Measurements from ENCODE around the gene NR0B2.
"Not testable (repeated sequence)": the region's sequence is repeated elsewhere in the genome, so short reads cannot be mapped to it uniquely, and the experiment has no call there.

The NR0B2 gene, protein sequence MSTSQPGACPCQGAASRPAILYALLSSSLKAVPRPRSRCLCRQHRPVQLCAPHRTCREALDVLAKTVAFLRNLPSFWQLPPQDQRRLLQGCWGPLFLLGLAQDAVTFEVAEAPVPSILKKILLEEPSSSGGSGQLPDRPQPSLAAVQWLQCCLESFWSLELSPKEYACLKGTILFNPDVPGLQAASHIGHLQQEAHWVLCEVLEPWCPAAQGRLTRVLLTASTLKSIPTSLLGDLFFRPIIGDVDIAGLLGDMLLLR

GRCh38 chr1:26913754-26914619 lies at the start of gene NR0B2:
Gene NR0B2, minus strand, starts transcription at chr1:26913975. Its CDS starts 35 bp downstream, at chr1:26913940.
- no peak for DNase-seq

DNA sequence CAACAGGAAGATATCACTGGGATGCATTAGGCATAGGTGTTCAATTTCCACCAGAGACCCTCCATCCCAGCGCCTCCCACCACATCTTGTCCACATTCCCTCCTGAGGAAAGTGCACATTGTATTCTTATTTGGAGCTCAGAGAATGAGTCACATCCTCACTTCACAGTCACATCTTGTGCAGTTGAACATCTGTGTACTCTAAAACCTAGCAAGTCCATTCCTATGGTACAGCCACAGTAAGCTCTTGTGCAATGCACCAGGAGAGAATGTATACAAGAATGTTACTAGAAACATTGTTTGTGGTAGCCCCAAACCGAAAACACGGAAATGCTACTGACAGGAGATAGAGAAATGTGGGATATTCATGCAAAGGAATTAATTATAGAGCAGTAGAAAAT lies 48.1 kb upstream of the NR0B2 start:
- DNase-seq, result no peak

DNA sequence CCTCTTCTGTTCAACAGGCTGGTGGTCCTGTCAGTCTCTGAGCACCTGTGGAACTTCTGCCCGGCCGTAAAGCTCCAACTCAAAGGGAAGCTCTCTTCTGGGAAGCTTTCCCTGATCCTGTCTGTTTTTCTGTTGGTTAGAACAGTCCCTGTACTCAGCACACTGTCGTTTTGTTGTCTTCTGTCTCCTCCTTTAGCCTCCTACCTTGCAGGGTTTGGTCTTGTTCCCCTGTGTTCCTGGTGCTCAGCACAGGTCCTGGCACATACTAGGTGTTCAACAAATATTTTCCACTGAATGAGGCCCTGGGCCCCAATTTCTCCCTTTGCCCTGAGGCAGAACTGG lies 46.8 kb upstream of the NR0B2 start:
- DNase-seq, result no peak

GRCh38 chr1:26959722-26960624 lies 46.2 kb upstream of the NR0B2 start, which contains the start of gene KDF1:
Gene KDF1, minus strand, starts transcription at chr1:26960468. Its CDS starts 8,088 bp downstream, at chr1:26952380.
- DNase-seq, result no peak

DNA sequence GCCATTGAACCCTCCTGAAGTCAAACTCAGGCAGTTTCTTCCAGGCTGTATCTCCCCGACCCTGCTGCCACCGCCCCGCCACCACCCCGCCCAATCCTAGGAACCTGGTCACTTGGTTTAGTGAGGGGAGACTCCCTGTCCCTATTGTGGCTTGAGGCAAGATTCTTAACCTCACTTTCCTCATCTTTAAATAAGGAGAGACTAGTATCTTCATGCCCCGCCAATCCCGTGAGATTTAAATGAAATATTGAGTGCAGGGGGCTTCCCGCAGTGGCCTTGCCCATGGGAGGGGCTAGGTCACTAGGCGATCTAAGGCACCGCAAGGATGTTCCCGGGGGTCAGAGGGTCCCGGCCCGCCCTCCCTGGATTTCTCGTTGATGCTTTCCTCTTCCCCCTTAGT lies 45.5 kb upstream of the NR0B2 start:
- no peak for DNase-seq

DNA sequence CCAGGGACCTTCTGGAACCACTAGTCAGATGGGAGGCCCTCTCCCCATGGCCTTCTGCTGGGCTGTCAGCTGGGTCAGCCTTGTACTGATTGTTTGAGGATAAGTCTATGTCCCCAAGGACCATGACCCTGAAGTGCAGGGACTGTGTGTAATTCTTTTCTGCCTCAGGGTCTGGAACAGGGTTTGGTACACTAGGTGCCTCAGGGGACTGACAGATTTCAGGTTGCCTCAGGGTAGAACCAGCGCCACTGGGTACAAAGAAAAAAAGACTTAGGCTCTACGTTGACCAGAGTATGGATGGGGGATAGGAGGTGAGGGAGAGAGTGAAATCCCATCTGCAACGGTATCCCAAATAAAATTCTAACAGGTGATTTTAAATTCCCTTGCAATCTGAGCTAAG lies 43.5 kb upstream of the NR0B2 start:
- DNase-seq, result no peak

DNA sequence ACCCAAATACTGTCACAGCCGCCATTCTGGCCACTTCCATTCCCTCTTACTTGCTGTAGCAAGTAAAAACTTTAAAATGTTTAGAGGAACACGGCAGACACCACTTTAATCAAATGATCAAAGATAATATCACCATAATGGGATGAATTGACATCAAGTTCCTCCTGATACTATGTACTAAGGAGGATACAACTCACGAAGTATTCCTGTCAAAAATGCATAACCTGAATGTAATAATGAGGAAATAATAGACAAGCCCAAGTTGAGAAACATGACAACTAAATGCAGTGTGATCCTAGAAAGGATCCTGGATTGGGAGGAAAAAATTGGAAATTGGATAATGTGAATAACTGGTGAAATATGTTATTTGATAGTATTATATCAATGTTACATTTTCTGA lies 42.5 kb upstream of the NR0B2 start:
- no peak for DNase-seq

DNA sequence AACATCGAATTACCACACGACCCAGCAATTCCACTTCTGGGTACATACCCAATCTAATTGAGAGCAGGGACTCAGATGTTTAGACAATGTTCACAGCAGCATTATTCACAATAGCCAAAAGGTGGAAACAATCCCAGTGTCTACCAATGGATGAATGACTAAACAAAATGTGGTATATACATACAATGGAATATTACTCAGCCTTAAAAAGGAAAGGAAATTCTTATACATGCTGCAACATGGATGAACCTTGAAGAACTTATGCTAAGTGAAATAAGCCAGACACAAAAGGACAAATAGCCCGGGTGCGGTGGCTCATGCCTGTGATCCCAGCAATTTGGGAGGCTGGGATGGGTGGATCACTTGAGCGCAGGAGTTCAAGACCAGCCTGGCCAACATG lies 39.6 kb upstream of the NR0B2 start:
- DNase-seq, result no peak

- no peak for DNase-seq
Observed at GRCh38 chr1:26951821-26952497, 38.2 kb upstream of the NR0B2 start.

GRCh38 chr1:26951216-26951615 lies 37.4 kb upstream of the NR0B2 start:
- DNase-seq, result no peak

DNA sequence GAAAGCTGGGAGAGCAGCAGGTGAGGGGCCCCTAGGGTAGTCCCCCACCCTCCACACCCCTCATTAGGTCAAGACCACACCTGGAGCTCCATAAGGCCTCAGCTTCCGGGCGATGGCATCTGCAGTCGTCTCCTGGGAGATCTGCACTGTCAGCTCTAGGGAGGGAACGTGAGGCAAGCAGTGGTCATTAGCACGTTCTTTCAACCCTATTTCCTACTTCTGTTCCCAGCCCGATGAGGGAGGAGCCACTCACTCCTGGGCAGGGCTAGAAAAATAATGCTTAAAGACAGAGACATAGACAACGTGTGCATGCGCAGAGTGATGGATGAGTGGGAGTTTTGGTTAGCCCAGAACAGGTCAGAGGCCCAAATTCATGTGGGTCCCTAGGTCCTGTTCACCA lies 36.8 kb upstream of the NR0B2 start:
- DNase-seq, result no peak

- no peak for DNase-seq
Observed at GRCh38 chr1:26949926-26950319, 36.1 kb upstream of the NR0B2 start.

DNA sequence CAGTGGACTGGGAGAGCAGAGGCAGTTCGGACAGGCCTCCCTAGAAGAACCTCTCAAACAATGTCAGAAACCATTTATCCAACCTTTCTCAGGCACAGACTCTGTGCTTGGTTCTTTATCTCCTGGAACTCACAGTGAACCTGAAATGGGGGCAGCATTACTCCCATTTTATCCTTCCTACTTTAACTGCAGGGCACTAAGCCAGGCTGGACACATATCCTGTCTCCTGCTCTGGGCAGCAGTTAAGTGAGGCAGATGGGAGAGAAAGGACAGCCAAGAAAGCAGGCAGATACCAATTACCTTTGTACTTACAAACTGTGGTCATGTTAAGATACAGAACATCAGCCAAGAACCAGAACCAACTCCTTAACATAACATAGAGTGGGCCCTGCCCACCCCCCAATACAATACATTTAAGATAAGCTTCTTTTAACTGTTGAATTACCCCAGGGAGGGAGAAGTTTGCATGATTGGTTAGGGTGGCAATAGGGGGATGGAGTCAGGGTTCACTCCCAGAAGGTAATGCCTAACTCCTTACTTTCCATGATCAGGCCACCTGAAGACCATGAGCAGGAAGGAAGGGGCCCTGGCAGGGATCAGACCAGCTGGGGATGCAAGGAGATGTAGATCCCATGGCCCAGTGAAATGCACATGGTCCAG lies 35.6 kb upstream of the NR0B2 start:
- no peak for DNase-seq

- not testable (repeated sequence) for DNase-seq
Observed at GRCh38 chr1:26948725-26949057, 34.9 kb upstream of the NR0B2 start.

- DNase-seq, result no peak
Observed at GRCh38 chr1:26946270-26946669, 32.5 kb upstream of the NR0B2 start.

- DNase-seq, result no peak
Observed at GRCh38 chr1:26945728-26946127, 32.0 kb upstream of the NR0B2 start.

DNA sequence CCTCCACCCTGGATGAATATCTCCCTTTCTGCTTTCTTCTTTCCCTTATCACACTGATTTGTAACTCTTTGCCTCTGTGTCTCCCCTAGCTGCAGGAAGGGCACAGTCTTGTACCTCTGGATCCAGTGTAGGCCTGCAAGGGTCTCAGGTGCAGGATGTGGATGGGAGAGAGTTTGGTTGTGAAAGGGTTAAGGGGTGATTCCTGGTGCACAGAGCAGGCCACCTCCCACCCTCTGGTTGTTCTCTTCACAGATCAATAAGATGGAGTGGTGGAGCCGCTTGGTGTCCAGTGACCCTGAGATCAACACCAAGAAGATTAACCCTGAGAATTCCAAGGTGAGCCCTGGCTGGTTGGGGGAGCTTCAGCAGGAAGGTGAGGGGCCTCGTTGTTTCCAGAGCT lies 31.4 kb upstream of the NR0B2 start:
- DNase-seq, result no peak

DNA sequence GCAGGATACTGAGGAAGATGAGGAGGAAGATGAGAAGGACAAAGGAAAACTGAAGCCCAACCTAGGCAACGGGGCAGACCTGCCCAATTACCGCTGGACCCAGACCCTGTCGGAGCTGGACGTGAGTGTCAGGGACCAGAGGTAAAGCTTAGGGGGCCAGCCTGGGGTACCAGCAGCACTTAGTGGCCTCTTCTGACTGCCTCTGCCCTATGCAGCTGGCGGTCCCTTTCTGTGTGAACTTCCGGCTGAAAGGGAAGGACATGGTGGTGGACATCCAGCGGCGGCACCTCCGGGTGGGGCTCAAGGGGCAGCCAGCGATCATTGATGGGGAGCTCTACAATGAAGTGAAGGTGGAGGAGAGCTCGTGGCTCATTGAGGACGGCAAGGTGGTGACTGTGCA lies 28.9 kb upstream of the NR0B2 start:
- no peak for DNase-seq

DNA sequence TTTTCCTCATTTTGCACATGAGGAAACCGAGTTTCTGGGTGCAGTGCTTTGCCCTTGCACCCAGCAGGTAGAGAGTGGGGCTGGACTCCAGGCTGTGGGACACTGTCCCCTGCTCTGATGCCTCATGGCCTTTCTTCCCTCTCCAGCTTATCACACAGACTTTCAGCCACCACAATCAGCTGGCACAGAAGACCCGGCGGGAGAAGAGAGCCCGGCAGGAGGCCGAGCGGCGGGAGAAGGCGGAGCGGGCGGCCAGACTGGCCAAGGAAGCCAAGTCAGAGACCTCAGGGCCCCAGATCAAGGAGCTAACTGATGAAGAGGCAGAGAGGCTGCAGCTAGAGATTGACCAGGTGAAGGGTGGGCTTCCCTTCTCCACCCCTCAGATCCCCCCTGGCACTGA lies 27.5 kb upstream of the NR0B2 start:
- no peak for DNase-seq

- no peak for DNase-seq
Observed at GRCh38 chr1:26938659-26939025, 24.9 kb upstream of the NR0B2 start.

- no peak for DNase-seq
Observed at GRCh38 chr1:26938004-26938658, 24.4 kb upstream of the NR0B2 start.

GRCh38 chr1:26936823-26937222 lies 23.0 kb upstream of the NR0B2 start:
- no peak for DNase-seq
